Stimulated activated CD8-positive, alpha-beta memory T cell treated with anti-CD3 and anti-CD28 coated beads, Interleukin-2, amount 100 ng/mL, for 1 hour (primary cell): Measurements from ENCODE around the gene TMEM123.

ENCODE experiments used
- DNase-seq, 2 donors: peaks; one replicate each; pipeline ENCODE4 v3.0.0-alpha.2; 2020; ENCODE audit warnings: low read depth in 2 of 2

Gene TMEM123

GRCh38 chr11:102361086-102362031 lies 91.2 kb downstream of the TMEM123 start:
- DNase-seq, result no peak

GRCh38 chr11:102360681-102361080 lies 91.9 kb downstream of the TMEM123 start:
- no peak for DNase-seq

- no peak for DNase-seq
Observed at GRCh38 chr11:102359372-102359771, 93.2 kb downstream of the TMEM123 start.

- DNase-seq, result no peak
Observed at GRCh38 chr11:102357116-102357515, 95.4 kb downstream of the TMEM123 start.

GRCh38 chr11:102347462-102348370 lies 104.8 kb downstream of the TMEM123 start:
- no peak for DNase-seq

GRCh38 chr11:102346748-102347461 lies 105.7 kb downstream of the TMEM123 start, which contains the start of gene BIRC2:
Gene BIRC2 (plus strand): TSS chr11:102347214. CDS start chr11:102349855, 2,641 bp downstream.
- peak; percentile 90 to 91 for DNase-seq

- DNase-seq, result no peak
Observed at GRCh38 chr11:102346456-102346747, 106.2 kb downstream of the TMEM123 start.
